Mesenchymal stem cell (in vitro differentiated cells and primary cell): ENCODE data around the gene KPNB1.

Experiments used
- DNase-seq: peaks from one replicate; pipeline ENCODE4 v3.0.0-alpha.2; 2013
- H2AFZ ChIP-seq: one replicate; pipeline ENCODE4 v1.6.1; 2013; ENCODE audit warnings: low read depth, mild to moderate bottlenecking, control low read depth, inconsistent platforms, low read length, moderate library complexity
- H2AK5ac ChIP-seq: 2 replicates; pipeline ENCODE4 v1.6.1; 2013; ENCODE audit warnings: low read length, moderate library complexity, mild to moderate bottlenecking, inconsistent platforms; ENCODE audit not compliant: severe bottlenecking
- H2BK120ac ChIP-seq: one replicate; pipeline ENCODE4 v1.6.1; 2013; ENCODE audit warnings: low read depth, mild to moderate bottlenecking, inconsistent platforms, low read length, moderate library complexity
- H2BK12ac ChIP-seq, 2 experiments: one replicate each; pipeline ENCODE4 v1.6.1; 2013; ENCODE audit warnings: inconsistent platforms in 2 of 2, low read length in 2 of 2, mild to moderate bottlenecking in 2 of 2, moderate library complexity in 2 of 2, control low read depth in 1 of 2
- H2BK15ac ChIP-seq: one replicate; pipeline ENCODE4 v1.6.1; 2013; ENCODE audit warnings: mild to moderate bottlenecking, low read depth, inconsistent platforms; ENCODE audit not compliant: poor library complexity, severe bottlenecking
- H2BK5ac ChIP-seq: 2 replicates; pipeline ENCODE4 v1.6.1; 2013; ENCODE audit warnings: low read depth, mild to moderate bottlenecking, low read length, control low read depth, inconsistent platforms; ENCODE audit not compliant: poor library complexity, severe bottlenecking
- H3K14ac ChIP-seq, 2 experiments: one replicate each; pipeline ENCODE4 v1.6.1; 2013; ENCODE audit warnings: inconsistent platforms in 2 of 2, low read length in 2 of 2, control low read depth in 1 of 2, mild to moderate bottlenecking in 1 of 2, moderate library complexity in 1 of 2
- H3K18ac ChIP-seq, 2 experiments: one replicate each; pipeline ENCODE4 v1.6.1; 2013; ENCODE audit warnings: inconsistent platforms in 2 of 2, low read length in 2 of 2, control low read depth in 1 of 2, low read depth in 1 of 2, mild to moderate bottlenecking in 1 of 2
- H3K23ac ChIP-seq, 2 experiments: one replicate each; pipeline ENCODE4 v1.6.1; 2013; ENCODE audit warnings: inconsistent platforms in 2 of 2, low read length in 2 of 2, mild to moderate bottlenecking in 2 of 2, moderate library complexity in 2 of 2, control low read depth in 1 of 2
- H3K27ac ChIP-seq: 2 replicates; pipeline ENCODE4 v1.5.1; 2013; ENCODE audit warnings: mild to moderate bottlenecking, moderate library complexity, low read length, control low read depth, inconsistent platforms; ENCODE audit not compliant: poor library complexity, severe bottlenecking
- H3K27me3 ChIP-seq, 2 experiments: 2 replicates each; pipeline versions ENCODE4 v1.6.1 to v1.7.0; 2013; ENCODE audit warnings: low read length in 2 of 2, mild to moderate bottlenecking in 2 of 2, moderate library complexity in 2 of 2, control low read depth in 1 of 2, inconsistent platforms in 1 of 2; ENCODE audit not compliant: control insufficient read depth in 1 of 2, insufficient read depth in 1 of 2
- H3K36me3 ChIP-seq, 2 experiments: 2 replicates each; pipeline versions ENCODE4 v1.6.1 to v1.7.0; 2013; ENCODE audit warnings: low read length in 2 of 2, control low read depth in 1 of 2, inconsistent platforms in 1 of 2, low read depth in 1 of 2, mild to moderate bottlenecking in 1 of 2; ENCODE audit not compliant: insufficient read depth in 2 of 2, control insufficient read depth in 1 of 2
- H3K4ac ChIP-seq, 2 experiments: one replicate each; pipeline ENCODE4 v1.6.1; 2013; ENCODE audit warnings: inconsistent platforms in 2 of 2, low read length in 2 of 2, mild to moderate bottlenecking in 2 of 2, moderate library complexity in 2 of 2, control low read depth in 1 of 2, low read depth in 1 of 2
- H3K4me1 ChIP-seq: 2 replicates; pipeline ENCODE4 v1.6.1; 2013; ENCODE audit warnings: low read depth, low read length, control low read depth; ENCODE audit not compliant: control insufficient read depth, insufficient read depth
- H3K4me2 ChIP-seq: 2 replicates; pipeline ENCODE4 v1.6.1; 2013; ENCODE audit warnings: low read length, mild to moderate bottlenecking, inconsistent platforms; ENCODE audit not compliant: poor library complexity, severe bottlenecking
- H3K4me3 ChIP-seq, 2 experiments: 2 replicates each; pipeline versions ENCODE4 v1.5.1 to v1.7.0; 2013; ENCODE audit warnings: low read length in 2 of 2, mild to moderate bottlenecking in 2 of 2, control low read depth in 1 of 2, low read depth in 1 of 2; ENCODE audit not compliant: insufficient read depth in 1 of 2
- H3K79me1 ChIP-seq: replicated peaks from 2 replicates; pipeline ENCODE4 v1.6.1; 2013; ENCODE audit warnings: mild to moderate bottlenecking, control low read depth, low read length, inconsistent platforms; ENCODE audit not compliant: poor library complexity, severe bottlenecking
- H3K9ac ChIP-seq: 2 replicates; pipeline ENCODE4 v1.7.0; 2013; ENCODE audit warnings: mild to moderate bottlenecking, low read length, moderate library complexity
- H3K9me3 ChIP-seq: 2 replicates; pipeline ENCODE4 v1.7.0; 2013; ENCODE audit warnings: mild to moderate bottlenecking, low read length; ENCODE audit not compliant: control insufficient read depth
- H4K8ac ChIP-seq: one replicate; pipeline ENCODE4 v1.6.1; 2013; ENCODE audit warnings: inconsistent platforms, mild to moderate bottlenecking, low read length, moderate library complexity
- H4K91ac ChIP-seq: one replicate; pipeline ENCODE4 v1.6.1; 2013; ENCODE audit warnings: mild to moderate bottlenecking, low read length, inconsistent platforms
- WGBS: methylation state at CpG from one replicate; pipeline ENCODE4 v1.1.7; 2013; ENCODE audit warnings: mixed read lengths; 5-methylcytosine and 5-hydroxymethylcytosine counted together

KPNB1 gene

GRCh38 chr17:47644324-47644723, 5.4 kb upstream of the KPNB1 start:
- no peak overlapping the region for H3K4ac ChIP-seq
- 96% methylated on average over 5 of the region's 5 CpGs for WGBS
- H3K9me3 ChIP-seq, result no peaks in the 10 kb centered on the region

GRCh38 chr17:47649972-47650524, 329 bp downstream of the KPNB1 start:
- Histone ChIP-seq H3K23ac (peak overlapping the region in 1 of 2 experiments; percentile 70), H3K79me1 (peaks cover 9% of the 10 kb centered on the region), H4K8ac (peak overlapping the region; percentile 93), H4K91ac (peak overlapping the region; percentile 93), H2BK5ac (no peak overlapping the region), H2BK12ac (no peak overlapping the region), H3K4ac (peak overlapping the region; percentile 94 to 97), H3K27me3 (no peaks in the 10 kb centered on the region), H3K4me1 (peaks cover 5% of the 10 kb centered on the region), H2BK15ac (peak overlapping the region; percentile 93), H3K4me2 (peak overlapping the region; percentile 61), H3K36me3 (peaks cover 0 to 39% of the 10 kb centered on the region in 2 experiments), H2AFZ (no peak overlapping the region), H3K4me3 (peak overlapping the region; percentile 79 to 95), H3K9me3 (no peaks in the 10 kb centered on the region), H3K14ac (no peak overlapping the region), H3K9ac (peak overlapping the region; percentile 78), H2BK120ac (peak overlapping the region; percentile 90), H3K27ac (peak overlapping the region; percentile 81), H2AK5ac (no peak overlapping the region), H3K18ac (peak overlapping the region; percentile 96 to 98)
- no CpG with 5 or more reads among the region's 48 CpGs for WGBS
- no peak for DNase-seq

More at GRCh38 chr17:47644324-47644723, 5.4 kb upstream of the KPNB1 start:
- H3K4me2 ChIP-seq, result no peak overlapping the region
- H2BK12ac ChIP-seq, result no peak overlapping the region
- H3K4me1 ChIP-seq, result peaks cover 5% of the 10 kb centered on the region
- no peak overlapping the region for H3K27ac ChIP-seq
- no peak overlapping the region for H3K23ac ChIP-seq
- DNase-seq, result no peak
- no peak overlapping the region for H2BK5ac ChIP-seq
- H3K4me3 ChIP-seq, result no peak overlapping the region
- peaks cover 9% of the 10 kb centered on the region for H3K79me1 ChIP-seq
- H3K27me3 ChIP-seq, result no peaks in the 10 kb centered on the region
- no peak overlapping the region for H2AFZ ChIP-seq
- no peak overlapping the region for H3K18ac ChIP-seq
- H4K91ac ChIP-seq, result no peak overlapping the region
- H3K9ac ChIP-seq, result no peak overlapping the region
- H2BK15ac ChIP-seq, result no peak overlapping the region
- H3K36me3 ChIP-seq, result no peaks in the 10 kb centered on the region
- H3K14ac ChIP-seq, result no peak overlapping the region
- H2AK5ac ChIP-seq, result no peak overlapping the region
- H2BK120ac ChIP-seq, result no peak overlapping the region
- no peak overlapping the region for H4K8ac ChIP-seq

GRCh38 chr17:47650525-47651522, 1.1 kb downstream of the KPNB1 start:
- Histone ChIP-seq H2AFZ (no peak overlapping the region), H2BK120ac (no peak overlapping the region), H2BK15ac (peak overlapping the region; percentile 93), H3K14ac (peak overlapping the region in 1 of 2 experiments; percentile 93), H2BK5ac (no peak overlapping the region), H4K91ac (no peak overlapping the region), H3K18ac (peak overlapping the region in 1 of 2 experiments; percentile 96), H3K9ac (peak overlapping the region; percentile 95), H3K27ac (peak overlapping the region; percentile 69), H3K27me3 (no peaks in the 10 kb centered on the region), H4K8ac (no peak overlapping the region), H3K79me1 (peaks cover 9% of the 10 kb centered on the region), H3K4ac (peak overlapping the region in 1 of 2 experiments; percentile 92), H3K9me3 (no peaks in the 10 kb centered on the region), H3K4me1 (peaks cover 5% of the 10 kb centered on the region), H3K4me3 (peak overlapping the region; percentile 88 to 95), H3K4me2 (peak overlapping the region; percentile 56), H2AK5ac (no peak overlapping the region), H3K23ac (no peak overlapping the region), H3K36me3 (peaks cover 3 to 46% of the 10 kb centered on the region in 2 experiments), H2BK12ac (no peak overlapping the region)
- under 1% methylated on average over 32 of the region's 39 CpGs for WGBS
- DNase-seq, result peak; percentile 97

GRCh38 chr17:47651704-47652103, 2.0 kb downstream of the KPNB1 start:
- peak overlapping the region in 1 of 2 experiments; percentile 88 for H3K4me3 ChIP-seq
- peaks cover 5% of the 10 kb centered on the region for H3K4me1 ChIP-seq
- H2BK120ac ChIP-seq, result no peak overlapping the region
- no peak overlapping the region for H2AK5ac ChIP-seq
- H3K79me1 ChIP-seq, result peaks cover 9% of the 10 kb centered on the region
- H3K27ac ChIP-seq, result no peak overlapping the region
- no peak overlapping the region for H2BK12ac ChIP-seq
- no peaks in the 10 kb centered on the region for H3K27me3 ChIP-seq
- H2BK15ac ChIP-seq, result no peak overlapping the region
- no peak overlapping the region for H2AFZ ChIP-seq
- no peak overlapping the region for H2BK5ac ChIP-seq
- no peaks in the 10 kb centered on the region for H3K9me3 ChIP-seq
- no peak overlapping the region for H3K23ac ChIP-seq
- H3K4me2 ChIP-seq, result peak overlapping the region; percentile 35
- no peak for DNase-seq
- no peak overlapping the region for H3K18ac ChIP-seq
- 84% methylated on average over 2 of the region's 2 CpGs for WGBS
- no peak overlapping the region for H3K14ac ChIP-seq
- H3K4ac ChIP-seq, result no peak overlapping the region
- no peak overlapping the region for H4K91ac ChIP-seq
- no peak overlapping the region for H4K8ac ChIP-seq
- H3K9ac ChIP-seq, result peak overlapping the region; percentile 95
- H3K36me3 ChIP-seq, result peaks cover 12 to 55% of the 10 kb centered on the region in 2 experiments
